HCT116 (cell line): ENCODE results near the gene SDK2. TPM values are rescaled to one million over a fixed set of nuclear protein-coding genes. Genes with fewer than 3 reads are reported as not detected.

ENCODE experiments used
- ATAC-seq: fragments of 200-7000 bp; cut with Tn5 transposase; 2 replicates; pipeline ENCODE4 v1.9.1; 2020; ENCODE audit warnings: mild to moderate bottlenecking, moderate library complexity
- BruUV-seq: library from RNA; stranded (reverse); fragments of 400-500 nt; replicated peaks from 2 replicates; lab custom pipeline; 2021; lab: Mats Ljungman, UMichigan
- CTCF ChIA-PET: fragments of 300-600 bp; sonication (Branson Sonifier 250); formaldehyde crosslinking; loops from one replicate; lab custom pipeline; 2021; ENCODE audit warnings: antibody characterized with exemption; lab: Charles Lee
- POLR2A ChIA-PET: fragments of 300-600, 350-600 bp; sonication (Branson Sonifier 250); formaldehyde crosslinking; loops from one replicate; lab custom pipeline; 2021; ENCODE audit warnings: antibody characterized with exemption; lab: Charles Lee
- RAD21 ChIA-PET, 2 experiments: fragments of 300-600 bp; sonication (Branson Sonifier 250); formaldehyde crosslinking; loops; one replicate each; lab custom pipeline; 2023; ENCODE audit warnings: low total read pairs in 2 of 2; ENCODE audit not compliant: uncharacterized antibody in 2 of 2, unreplicated experiment in 2 of 2, low non-redundant PET in 1 of 2; lab: Charles Lee
- DNase-seq: peaks from one replicate; pipeline ENCODE4 v3.0.0-alpha.2; 2010; ENCODE audit warnings: low read depth, low spot score
- H2AFZ ChIP-seq: fragments of 200-600 bp; shearing (Covaris generic), sonication (generic); 2 replicates; pipeline ENCODE4 v1.6.1; 2017; ENCODE audit warnings: low read depth, mixed run types, mixed read lengths, antibody characterized with exemption, low read length; ENCODE audit not compliant: poor library complexity, severe bottlenecking
- H3K27ac ChIP-seq: 2 replicates; pipeline ENCODE4 v1.5.1; 2012; ENCODE audit warnings: low read depth, low read length
- H3K27me3 ChIP-seq: fragments of 200-600 bp; sonication (generic); 2 replicates; pipeline ENCODE4 v1.6.1; 2016; ENCODE audit warnings: mixed run types, low read length, mixed read lengths; ENCODE audit not compliant: insufficient read depth
- H3K36me3 ChIP-seq, 2 experiments: fragments of 200-500 bp in 1 of 2; fragments of 200-600 bp in 1 of 2; sonication (Bioruptor generic) in 1 of 2; sonication (generic) in 1 of 2; 2 replicates each; pipeline versions ENCODE4 v1.5.1 to v1.6.1; 2014 to 2016; ENCODE audit warnings: low read length in 2 of 2, inconsistent platforms in 1 of 2, mixed read lengths in 1 of 2, mixed run types in 1 of 2; ENCODE audit not compliant: insufficient read depth in 2 of 2, control insufficient read depth in 1 of 2
- H3K4me1 ChIP-seq, 2 experiments: fragments of 200-600 bp in 1 of 2; sonication (generic) in 1 of 2; 2 replicates each; pipeline versions ENCODE4 v1.5.1 to v1.6.1; 2012 to 2017; ENCODE audit warnings: low read length in 2 of 2, inconsistent platforms in 1 of 2, mild to moderate bottlenecking in 1 of 2, mixed read lengths in 1 of 2, mixed run types in 1 of 2, moderate library complexity in 1 of 2; ENCODE audit not compliant: insufficient read depth in 2 of 2, control insufficient read depth in 1 of 2
- H3K4me2 ChIP-seq: fragments of 200-600 bp; sonication (generic); 2 replicates; pipeline ENCODE4 v1.6.1; 2017; ENCODE audit warnings: mixed run types, low read length, mixed read lengths
- H3K4me3 ChIP-seq, 2 experiments: fragments of 200-600 bp in 1 of 2; sonication (generic) in 1 of 2; replicated peaks in 1 of 2; 2 replicates each; pipeline ENCODE4 v1.5.1; 2011 to 2016; ENCODE audit warnings: low read length in 2 of 2, control low read depth in 1 of 2, low read depth in 1 of 2, mild to moderate bottlenecking in 1 of 2, mixed read lengths in 1 of 2, mixed run types in 1 of 2
- H3K79me2 ChIP-seq: fragments of 200-600 bp; sonication (generic); 2 replicates; pipeline ENCODE4 v1.6.1; 2017; ENCODE audit warnings: mild to moderate bottlenecking, mixed run types, low read length, moderate library complexity, mixed read lengths; ENCODE audit not compliant: insufficient read depth
- H3K9ac ChIP-seq: fragments of 200-600 bp; sonication (generic); 2 replicates; pipeline ENCODE4 v1.6.1; 2016; ENCODE audit warnings: low read length, mixed read lengths
- H3K9me2 ChIP-seq: fragments of 200-600 bp; sonication (generic), shearing (Covaris generic); 2 replicates; pipeline ENCODE4 v1.6.1; 2017; ENCODE audit warnings: mixed run types, mild to moderate bottlenecking, moderate library complexity; ENCODE audit not compliant: insufficient read depth
- H3K9me3 ChIP-seq, 2 experiments: fragments of 200-500 bp in 1 of 2; fragments of 200-600 bp in 1 of 2; sonication (Bioruptor generic) in 1 of 2; sonication (generic) in 1 of 2; 2 replicates each; pipeline ENCODE4 v1.6.1; 2014 to 2017; ENCODE audit warnings: low read length in 2 of 2, mixed read lengths in 2 of 2, inconsistent platforms in 1 of 2, low read depth in 1 of 2, mild to moderate bottlenecking in 1 of 2, mixed run types in 1 of 2, moderate library complexity in 1 of 2; ENCODE audit not compliant: control insufficient read depth in 1 of 2, insufficient read depth in 1 of 2
- H4K20me1 ChIP-seq: fragments of 200-600 bp; sonication (generic), shearing (Covaris generic); 2 replicates; pipeline ENCODE4 v1.6.1; 2017; ENCODE audit warnings: mixed run types, mild to moderate bottlenecking, moderate library complexity; ENCODE audit not compliant: insufficient read depth
- CEBPB ChIP-seq: IDR thresholded peaks from 2 replicates; pipeline ENCODE4 v1.6.1; 2012; ENCODE audit warnings: low read depth
- EGR1 ChIP-seq: IDR thresholded peaks from 2 replicates; pipeline ENCODE4 v1.6.1; 2012; ENCODE audit warnings: low read depth
- ELF1 ChIP-seq: IDR thresholded peaks from 2 replicates; pipeline ENCODE4 v1.6.1; 2012; ENCODE audit warnings: low read depth, borderline replicate concordance
- EZH2phosphoT487 ChIP-seq: fragments of 200-600 bp; IDR thresholded peaks from 2 replicates; pipeline ENCODE4 v1.6.1; 2018; ENCODE audit warnings: antibody characterized with exemption, borderline replicate concordance
- FOSL1 ChIP-seq: IDR thresholded peaks from 2 replicates; pipeline ENCODE4 v1.6.1; 2012; ENCODE audit warnings: low read depth
- POLR2A ChIP-seq: IDR thresholded peaks from 2 replicates; pipeline ENCODE4 v1.7.0; 2011; ENCODE audit warnings: borderline replicate concordance; ENCODE audit not compliant: insufficient read depth, insufficient read length; ENCODE audit errors: extremely low read depth
- ZFX ChIP-seq: fragments of 450-650 bp; IDR thresholded peaks from 2 replicates; pipeline ENCODE4 v1.6.1; 2017
- intact Hi-C: fragments of 100-400 bp; cut with micrococcal nuclease; formaldehyde crosslinking; loops from 2 replicates; pipeline ENCODE4 v1.10.0; 2022
- total RNA-seq: library from RNA; stranded (reverse); gene quantifications from one replicate; pipeline ENCODE4 v1.2.1, GENCODE V29; 2021; ENCODE audit not compliant: unreplicated experiment
- TF ChIP-seq, protein P1 (sequence below), 3 experiments: fragments of 200-600 bp in 1 of 3; sonication (generic) in 1 of 3; IDR thresholded peaks in 2 of 3; conservative IDR thresholded peaks in 1 of 3; 2 replicates each; pipeline ENCODE4 v1.5.1; 2012 to 2017; ENCODE audit warnings: low read depth in 2 of 3, low read length in 2 of 3, antibody characterized with exemption in 1 of 3, borderline replicate concordance in 1 of 3, control low read depth in 1 of 3, mild to moderate bottlenecking in 1 of 3, mixed read lengths in 1 of 3, mixed run types in 1 of 3, moderate library complexity in 1 of 3; ENCODE audit not compliant: insufficient read depth in 1 of 3

SDK2 gene
- total RNA-seq, 1 experiment from 2014 or later = 0.10 TPM

- no peak overlapping the region for H3K4me2 ChIP-seq
- TF ChIP-seq FOSL1 = no peak
- no peak for TF ChIP-seq ELF1
- TF ChIP-seq ZFX = no peak
- ATAC-seq (no peak), DNase-seq (no peak)
- no peaks in the 10 kb centered on the region for H3K36me3 ChIP-seq
- no peaks in the 10 kb centered on the region for H3K79me2 ChIP-seq
- no TSS peak for BruUV-seq
- H3K4me3 ChIP-seq = no peak overlapping the region
- ChIA-PET POLR2A (no interaction called here), CTCF (no interaction called here), RAD21 (no interaction called here)
- H3K27ac ChIP-seq = no peak overlapping the region
- no peak overlapping the region for H3K9ac ChIP-seq
- no peak overlapping the region for H2AFZ ChIP-seq
- H3K27me3 ChIP-seq = peaks cover 70% of the 10 kb centered on the region
- no peaks in the 10 kb centered on the region for H3K4me1 ChIP-seq
- no peaks in the 10 kb centered on the region for H3K9me2 ChIP-seq
- no peaks in the 10 kb centered on the region for H4K20me1 ChIP-seq
- intact Hi-C loops = no loop called here
- no peaks in the 10 kb centered on the region for H3K9me3 ChIP-seq
These were observed 19.4 kb upstream of the SDK2 start for GRCh38 chr17:73663614-73664013.

GRCh38 chr17:73660366-73660765, 16.1 kb upstream of the SDK2 start:
- Histone ChIP-seq H3K79me2 (no peaks in the 10 kb centered on the region), H3K4me3 (no peak overlapping the region), H3K27me3 (peaks cover 41% of the 10 kb centered on the region), H3K4me2 (no peak overlapping the region), H4K20me1 (no peaks in the 10 kb centered on the region), H2AFZ (no peak overlapping the region), H3K9me2 (no peaks in the 10 kb centered on the region), H3K36me3 (no peaks in the 10 kb centered on the region), H3K9ac (no peak overlapping the region), H3K27ac (no peak overlapping the region), H3K9me3 (no peaks in the 10 kb centered on the region), H3K4me1 (peaks cover 0 to 4% of the 10 kb centered on the region in 2 experiments; a peak in 3 of 4 replicates)
- no peak for TF ChIP-seq POLR2A
- no peak for TF ChIP-seq CEBPB
- TF ChIP-seq ELF1 = no peak
- TF ChIP-seq, protein P1, sequence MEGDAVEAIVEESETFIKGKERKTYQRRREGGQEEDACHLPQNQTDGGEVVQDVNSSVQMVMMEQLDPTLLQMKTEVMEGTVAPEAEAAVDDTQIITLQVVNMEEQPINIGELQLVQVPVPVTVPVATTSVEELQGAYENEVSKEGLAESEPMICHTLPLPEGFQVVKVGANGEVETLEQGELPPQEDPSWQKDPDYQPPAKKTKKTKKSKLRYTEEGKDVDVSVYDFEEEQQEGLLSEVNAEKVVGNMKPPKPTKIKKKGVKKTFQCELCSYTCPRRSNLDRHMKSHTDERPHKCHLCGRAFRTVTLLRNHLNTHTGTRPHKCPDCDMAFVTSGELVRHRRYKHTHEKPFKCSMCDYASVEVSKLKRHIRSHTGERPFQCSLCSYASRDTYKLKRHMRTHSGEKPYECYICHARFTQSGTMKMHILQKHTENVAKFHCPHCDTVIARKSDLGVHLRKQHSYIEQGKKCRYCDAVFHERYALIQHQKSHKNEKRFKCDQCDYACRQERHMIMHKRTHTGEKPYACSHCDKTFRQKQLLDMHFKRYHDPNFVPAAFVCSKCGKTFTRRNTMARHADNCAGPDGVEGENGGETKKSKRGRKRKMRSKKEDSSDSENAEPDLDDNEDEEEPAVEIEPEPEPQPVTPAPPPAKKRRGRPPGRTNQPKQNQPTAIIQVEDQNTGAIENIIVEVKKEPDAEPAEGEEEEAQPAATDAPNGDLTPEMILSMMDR (IDR thresholded peaks at IDR 0.05 in 2 of 3, conservative IDR thresholded peaks at IDR 0.05 in 1 of 3; ENCODE audit: borderline replicate concordance in 1 of 3, insufficient read depth in 1 of 3, low read depth in 2 of 3, low read length in 2 of 3) = no peak
- TF ChIP-seq FOSL1 = no peak
- no peak for TF ChIP-seq EZH2phosphoT487
- TF ChIP-seq EGR1 = no peak
- ChIA-PET CTCF (no interaction called here), POLR2A (no interaction called here), RAD21 (no interaction called here)
- intact Hi-C loops = no loop called here
- no TSS peak for BruUV-seq
- no peak for DNase-seq
- ATAC-seq = no peak
